Activated naive CD4-positive, alpha-beta T cell treated with anti-CD3 and anti-CD28 coated beads, Interleukin-2, amount 50 U/mL, for 72 hours (primary cell): ENCODE results near the gene EMC9. TPM values are rescaled to one million over a fixed set of nuclear protein-coding genes. Genes with fewer than 3 reads are reported as not detected.

ENCODE experiments used
- ATAC-seq, 2 donors: fragments of 150-1000 bp; cut with Tn5 transposase; 2 replicates each; pipeline ENCODE4 v1.10.0; 2021; ENCODE audit warnings: mild to moderate bottlenecking in 2 of 2, moderate library complexity in 2 of 2
- DNase-seq, 2 donors: peaks; one replicate each; pipeline ENCODE4 v3.0.0; 2021 to 2022; ENCODE audit warnings: low spot score in 2 of 2
- H3K27ac Mint-ChIP-seq, 2 donors: one replicate each; pipeline ENCODE4 v1.8.0; 2022; ENCODE audit warnings: mild to moderate bottlenecking in 2 of 2, mixed read lengths in 2 of 2
- H3K36me3 Mint-ChIP-seq, 2 donors: one replicate each; pipeline ENCODE4 v1.8.0; 2022; ENCODE audit warnings: mixed read lengths in 2 of 2
- H3K9me3 Mint-ChIP-seq, 2 donors: one replicate each; pipeline ENCODE4 v1.8.0; 2022; ENCODE audit warnings: mixed read lengths in 2 of 2
- total RNA-seq, 2 donors: library from RNA; stranded (reverse); gene quantifications; one replicate each; pipeline ENCODE4 v1.2.3, GENCODE V29; 2022

Gene EMC9
- 10 to 100 TPM; 36.8 to 64.2 TPM for total RNA-seq

DNA sequence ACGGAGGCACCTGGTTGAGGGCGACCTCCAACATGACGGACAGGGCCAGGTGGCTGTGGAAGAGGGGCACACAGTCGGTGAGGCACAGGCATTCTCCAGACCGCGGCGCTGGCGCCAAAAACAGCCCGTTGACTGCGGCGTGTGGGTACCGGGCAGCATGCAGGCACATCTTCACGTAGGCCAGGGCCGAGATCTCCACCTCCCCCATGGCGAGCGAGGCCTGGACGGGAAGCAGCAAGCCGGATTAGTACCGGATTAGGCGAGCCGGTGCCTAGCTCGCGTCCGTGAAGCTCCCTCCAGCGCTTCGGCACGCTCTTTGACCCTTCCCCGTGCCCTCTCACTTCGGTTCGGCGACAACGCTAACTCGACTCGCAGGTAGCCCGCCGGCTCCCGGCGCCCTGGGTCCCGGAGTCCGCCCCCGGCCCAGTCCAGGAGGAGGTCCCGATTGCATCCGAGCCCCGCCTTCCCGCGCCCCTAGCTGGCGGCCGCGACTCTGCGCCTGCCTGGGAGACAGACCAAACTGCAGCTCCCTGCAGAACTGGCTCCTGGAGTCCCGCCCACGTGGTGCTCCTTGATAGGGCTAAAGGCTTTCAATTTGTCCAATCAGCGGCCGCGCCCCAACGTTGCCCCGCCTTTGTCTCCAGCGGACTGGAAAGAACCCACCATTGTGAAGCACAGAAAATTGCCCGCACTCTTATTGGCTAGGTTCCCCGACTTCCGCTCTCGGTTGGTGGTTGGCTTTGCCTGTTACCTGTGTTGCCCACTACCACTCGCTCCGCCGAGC, at the start of gene EMC9:
TSS of gene EMC9 (minus strand) at position 495 of the 784 bp plus-strand sequence. CDS start at position 208, 287 bp downstream.
- DNase-seq (peak; percentile 99 to 100), ATAC-seq (peak; percentile 87 to 89)
- H3K36me3 Mint-ChIP-seq, result peaks cover 71 to 76% of the 10 kb centered on the region in 2 donors
- no peaks in the 10 kb centered on the region for H3K9me3 Mint-ChIP-seq
- peak within 1 kb of the TSS; percentile 78 to 90 for H3K27ac Mint-ChIP-seq

DNA sequence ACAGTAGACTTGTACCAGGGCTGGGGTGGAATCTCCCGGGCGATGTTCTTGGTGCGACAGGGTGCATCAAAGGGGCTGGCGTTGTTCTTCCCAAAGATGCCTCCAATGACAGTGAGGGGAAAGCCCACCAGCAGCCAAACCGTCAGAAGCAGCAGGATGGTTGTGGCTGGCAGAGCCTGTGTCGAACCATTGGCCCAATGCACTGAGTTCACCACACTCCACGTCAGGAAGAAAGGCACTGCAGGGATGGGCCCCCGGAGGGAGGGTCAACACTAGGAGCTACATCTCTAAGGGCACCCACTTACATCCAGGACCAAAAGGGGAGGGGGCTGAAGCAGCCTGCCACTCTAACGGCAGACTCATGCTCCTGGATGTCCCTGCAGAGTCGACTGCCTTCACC, 49.0 kb upstream of the EMC9 start:
- ATAC-seq (no peak), DNase-seq (no peak)
- no peak overlapping the region for H3K27ac Mint-ChIP-seq
- H3K36me3 Mint-ChIP-seq, result peaks cover 14 to 15% of the 10 kb centered on the region in 2 donors
- no peaks in the 10 kb centered on the region for H3K9me3 Mint-ChIP-seq

DNA sequence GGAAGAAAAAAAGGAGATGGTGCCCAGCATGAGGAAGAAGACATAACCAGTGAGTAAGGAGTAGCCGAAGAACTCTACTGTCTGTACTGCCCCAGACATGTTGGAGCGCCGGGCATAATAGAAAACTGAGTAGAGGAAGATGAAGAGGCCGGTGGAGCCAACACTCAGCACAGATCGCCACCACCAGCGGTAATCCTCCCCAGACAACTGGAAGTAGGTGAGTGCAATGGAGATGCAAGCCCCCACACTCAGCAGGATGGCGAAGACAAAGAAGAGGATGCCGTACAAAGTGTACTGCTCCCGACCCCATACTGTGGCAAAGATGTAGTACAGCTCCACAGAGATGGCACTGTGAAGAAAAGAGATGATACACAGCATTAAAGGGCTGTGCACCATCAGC, 48.1 kb upstream of the EMC9 start:
- Mint-ChIP-seq H3K27ac (peak overlapping the region in 1 of 2 donors; percentile 73), H3K36me3 (peaks cover 14 to 15% of the 10 kb centered on the region in 2 donors), H3K9me3 (no peaks in the 10 kb centered on the region)
- ATAC-seq, result no peak
- no peak for DNase-seq

DNA sequence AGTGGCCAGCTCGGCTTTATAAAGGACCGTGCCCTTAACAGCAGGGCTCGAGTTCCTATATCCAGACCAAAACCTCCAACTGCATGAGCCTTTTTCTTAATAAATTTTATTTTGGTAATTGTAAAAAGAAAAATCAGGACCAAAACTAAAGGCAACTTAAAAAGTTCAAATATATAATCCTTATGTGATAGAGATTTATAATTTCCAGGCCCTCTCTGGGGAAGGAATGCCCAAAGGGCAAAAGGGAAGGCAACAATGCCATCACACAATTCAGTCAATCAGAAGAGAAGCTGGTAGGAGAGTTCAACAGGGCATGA, 47.6 kb upstream of the EMC9 start:
- Mint-ChIP-seq H3K27ac (peak overlapping the region; percentile 73 to 88), H3K9me3 (no peaks in the 10 kb centered on the region), H3K36me3 (peaks cover 14 to 15% of the 10 kb centered on the region in 2 donors)
- ATAC-seq, result no peak
- DNase-seq, result no peak

GRCh38 chr14:24188251-24189058, 47.1 kb upstream of the EMC9 start, which contains the start of gene IPO4:
Gene IPO4, minus strand, starts transcription at chr14:24188816. Its CDS starts 29 bp downstream, at chr14:24188787.
- Mint-ChIP-seq H3K36me3 (peaks cover 14 to 15% of the 10 kb centered on the region in 2 donors), H3K27ac (peak within 1 kb of the TSS; percentile 73 to 88), H3K9me3 (no peaks in the 10 kb centered on the region)
- ATAC-seq (peak; percentile 94), DNase-seq (peak; percentile 89 to 94)

DNA sequence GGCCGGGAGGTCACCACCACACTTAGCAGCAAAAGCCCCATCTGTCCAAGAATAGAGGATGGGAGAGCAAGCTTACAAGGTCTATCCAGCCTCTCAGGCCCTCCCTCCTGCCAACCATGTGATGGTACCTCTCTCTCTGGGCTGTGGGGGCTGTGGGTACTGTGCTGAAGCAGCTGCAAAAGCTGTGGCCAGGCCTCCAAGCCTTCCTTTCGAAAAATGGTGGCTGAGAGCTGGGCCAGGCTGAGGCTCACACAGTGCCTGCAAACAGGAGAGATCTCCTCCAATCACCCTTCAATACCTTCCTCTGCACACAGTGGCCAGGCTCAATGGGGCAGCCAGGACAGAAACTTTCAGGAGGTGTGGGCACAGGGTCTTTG, 46.1 kb upstream of the EMC9 start:
- H3K27ac Mint-ChIP-seq, result peak overlapping the region; percentile 73 to 88
- ATAC-seq, result no peak
- peaks cover 8 to 9% of the 10 kb centered on the region in 2 donors for H3K36me3 Mint-ChIP-seq
- H3K9me3 Mint-ChIP-seq, result no peaks in the 10 kb centered on the region
- no peak for DNase-seq

- no peak for ATAC-seq
- no peak for DNase-seq
- H3K36me3 Mint-ChIP-seq, result peaks cover 4% of the 10 kb centered on the region in 2 donors
- H3K27ac Mint-ChIP-seq, result no peak overlapping the region
- H3K9me3 Mint-ChIP-seq, result no peaks in the 10 kb centered on the region
These were observed 45.6 kb upstream of the EMC9 start for GRCh38 chr14:24186831-24187538.

- DNase-seq (no peak), ATAC-seq (no peak)
- H3K27ac Mint-ChIP-seq, result no peak overlapping the region
- no peaks in the 10 kb centered on the region for H3K9me3 Mint-ChIP-seq
- H3K36me3 Mint-ChIP-seq, result peaks cover 0 to 4% of the 10 kb centered on the region in 2 donors
These were observed 44.4 kb upstream of the EMC9 start for GRCh38 chr14:24185741-24186140.

DNA sequence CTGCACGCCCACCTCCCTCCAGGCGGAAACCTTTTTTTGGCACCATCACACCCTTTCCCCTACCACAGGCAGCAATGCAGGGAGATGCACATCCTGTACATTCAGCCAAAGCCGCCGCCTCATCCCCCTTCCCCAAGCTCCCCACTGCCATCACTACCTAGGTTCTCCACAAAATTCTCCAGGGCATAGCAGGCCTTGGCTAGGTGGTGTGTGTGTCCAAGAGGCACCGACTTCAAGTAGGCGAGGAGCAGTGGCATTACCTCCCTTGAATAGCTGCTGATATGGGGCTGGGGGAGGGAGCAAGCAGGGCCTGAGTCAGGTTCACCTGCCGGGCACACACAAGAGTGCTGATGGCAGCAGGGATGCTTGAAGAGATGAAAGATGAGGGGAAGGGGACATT, 43.6 kb upstream of the EMC9 start:
- Mint-ChIP-seq H3K9me3 (no peaks in the 10 kb centered on the region), H3K27ac (no peak overlapping the region), H3K36me3 (peaks cover 0 to 4% of the 10 kb centered on the region in 2 donors)
- DNase-seq (no peak), ATAC-seq (no peak)

- ATAC-seq (no peak), DNase-seq (no peak)
- Mint-ChIP-seq H3K36me3 (peaks cover 1 to 4% of the 10 kb centered on the region in 2 donors), H3K9me3 (no peaks in the 10 kb centered on the region), H3K27ac (peak overlapping the region in 1 of 2 donors; percentile 50)
These were observed 42.9 kb upstream of the EMC9 start for GRCh38 chr14:24184104-24184970.

GRCh38 chr14:24183014-24183481, 41.7 kb upstream of the EMC9 start:
- ATAC-seq (no peak), DNase-seq (no peak)
- Mint-ChIP-seq H3K27ac (peak overlapping the region; percentile 72 to 82), H3K36me3 (peaks cover 4 to 6% of the 10 kb centered on the region in 2 donors), H3K9me3 (no peaks in the 10 kb centered on the region)

DNA sequence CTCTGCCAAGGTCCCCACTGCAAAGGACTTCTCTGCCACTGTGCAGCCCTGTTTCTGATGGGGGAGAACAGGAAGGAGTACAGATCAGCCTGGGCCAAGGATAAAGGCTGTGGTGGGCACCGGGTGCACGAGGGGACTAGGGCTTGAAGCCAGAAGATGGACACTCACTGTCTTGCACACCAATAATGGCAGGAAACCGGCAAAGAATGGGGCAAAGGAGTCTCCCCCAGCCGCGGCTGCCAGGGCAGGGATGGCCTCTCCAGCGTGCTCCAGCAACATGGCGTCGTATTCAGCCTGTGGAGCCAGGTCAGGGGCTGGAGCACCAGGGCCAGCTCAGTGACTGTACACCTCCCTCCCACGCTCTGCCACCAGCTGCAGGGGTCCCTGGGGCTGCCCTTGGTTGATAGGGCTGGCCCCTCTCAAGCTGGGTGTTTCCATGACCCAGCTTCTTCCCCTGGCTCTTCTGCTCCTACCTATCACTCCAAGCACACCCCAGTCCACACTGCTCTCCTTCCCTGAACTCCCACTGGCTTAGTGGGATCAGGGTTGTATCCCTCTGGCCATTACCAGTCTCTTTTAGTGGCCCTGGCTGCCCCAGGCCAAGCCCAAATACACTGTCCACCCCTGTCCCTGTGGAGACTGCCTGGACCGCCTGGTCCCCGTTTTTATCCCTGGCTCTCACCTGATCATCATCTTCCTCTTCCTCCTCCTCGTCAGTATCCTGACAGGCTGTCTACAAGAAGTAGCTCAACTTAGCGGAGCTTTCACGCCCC, 40.9 kb upstream of the EMC9 start:
- H3K9me3 Mint-ChIP-seq, result no peaks in the 10 kb centered on the region
- no peak for ATAC-seq
- peak overlapping the region; percentile 82 to 85 for H3K27ac Mint-ChIP-seq
- no peak for DNase-seq
- peaks cover 4 to 6% of the 10 kb centered on the region in 2 donors for H3K36me3 Mint-ChIP-seq

GRCh38 chr14:24181371-24182077, 40.1 kb upstream of the EMC9 start:
- Mint-ChIP-seq H3K9me3 (no peaks in the 10 kb centered on the region), H3K36me3 (peaks cover 0 to 6% of the 10 kb centered on the region in 2 donors), H3K27ac (peak overlapping the region; percentile 60 to 82)
- DNase-seq (no peak), ATAC-seq (peak in 1 of 2 donors; percentile 6)

GRCh38 chr14:24179961-24180796, 38.8 kb upstream of the EMC9 start:
- no peak for DNase-seq
- no peak for ATAC-seq
- Mint-ChIP-seq H3K9me3 (no peaks in the 10 kb centered on the region), H3K27ac (peak overlapping the region; percentile 50 to 75), H3K36me3 (peaks cover 0 to 6% of the 10 kb centered on the region in 2 donors)
